Endothelial cell (in vitro differentiated cells): ENCODE measurements around the gene RPA3. TPM values are rescaled to one million over a fixed set of nuclear protein-coding genes. Genes with fewer than 3 reads are reported as not detected.

Source experiments
- DNase-seq: peaks from one replicate; pipeline ENCODE4 v3.0.0; 2021; ENCODE audit warnings: low spot score
- H3K27ac Mint-ChIP-seq: one replicate; pipeline ENCODE4 v1.8.0; 2021; ENCODE audit warnings: mixed read lengths, inconsistent platforms; ENCODE audit not compliant: unreplicated experiment
- H3K27me3 Mint-ChIP-seq: one replicate; pipeline ENCODE4 v1.8.0; 2021; ENCODE audit warnings: mild to moderate bottlenecking, moderate library complexity, mixed read lengths, inconsistent platforms; ENCODE audit not compliant: unreplicated experiment
- H3K36me3 Mint-ChIP-seq: one replicate; pipeline ENCODE4 v1.8.0; 2021; ENCODE audit warnings: mild to moderate bottlenecking, low read depth, mixed read lengths, inconsistent platforms; ENCODE audit not compliant: unreplicated experiment
- H3K4me1 Mint-ChIP-seq: one replicate; pipeline ENCODE4 v1.8.0; 2021; ENCODE audit warnings: mild to moderate bottlenecking, mixed read lengths, inconsistent platforms; ENCODE audit not compliant: unreplicated experiment
- H3K4me3 Mint-ChIP-seq: one replicate; pipeline ENCODE4 v1.8.0; 2021; ENCODE audit warnings: mild to moderate bottlenecking, mixed read lengths, inconsistent platforms; ENCODE audit not compliant: unreplicated experiment
- H3K9me3 Mint-ChIP-seq: one replicate; pipeline ENCODE4 v1.8.0; 2021; ENCODE audit warnings: mixed read lengths, inconsistent platforms; ENCODE audit not compliant: unreplicated experiment
- CTCF ChIP-seq: fragments of 200-600 bp; sonication (generic); IDR thresholded peaks from one replicate; pipeline ENCODE4 v1.5.0; 2021; ENCODE audit warnings: antibody characterized with exemption; ENCODE audit not compliant: unreplicated experiment
- long read RNA-seq: library from polyadenylated mRNA; unstranded; transcript quantifications from one replicate; pipeline ENCODE4 v2.0.0, GENCODE V29; 2020; ENCODE audit not compliant: unreplicated experiment
- total RNA-seq: library from RNA; stranded (reverse); fragmentation: NEBNext Ultra II Directional; extraction: Animal tissue kit (Norgen Biotek cat#: 25700); gene quantifications from one replicate; pipeline ENCODE4 v1.2.1, GENCODE V29; 2021; ENCODE audit not compliant: unreplicated experiment

RPA3 gene
- total RNA-seq = 23.6 TPM
- long read RNA-seq, partial matches to known transcripts = 36 of 36 reads
- long read RNA-seq, other reads (novel, unspliced or antisense) = 0 of 36 reads

- TF ChIP-seq CTCF = no peak
- H3K4me3 Mint-ChIP-seq = no peak within 1 kb of the TSS
These were observed at the start of gene RPA3 for GRCh38 chr7:7718492-7718891. Gene RPA3, minus strand, starts transcription at chr7:7718607. Its CDS starts 78,189 bp downstream, at chr7:7640418.

GRCh38 chr7:7766671-7767070 is 48.3 kb upstream of the RPA3 start:
- H3K36me3 Mint-ChIP-seq = no peaks in the 10 kb centered on the region
- no peaks in the 10 kb centered on the region for H3K9me3 Mint-ChIP-seq
- H3K27ac Mint-ChIP-seq = no peak overlapping the region
- peaks cover 1% of the 10 kb centered on the region for H3K27me3 Mint-ChIP-seq
- DNase-seq = no peak
- no peaks in the 10 kb centered on the region for H3K4me1 Mint-ChIP-seq
- TF ChIP-seq CTCF = no peak
- no peak overlapping the region for H3K4me3 Mint-ChIP-seq

More at GRCh38 chr7:7718492-7718891, at the start of gene RPA3:
- Mint-ChIP-seq H3K27me3 (peaks cover 7% of the 10 kb centered on the region), H3K27ac (no peak within 1 kb of the TSS), H3K36me3 (no peaks in the 10 kb centered on the region), H3K9me3 (no peaks in the 10 kb centered on the region), H3K4me1 (no peaks in the 10 kb centered on the region)
- DNase-seq = no peak

GRCh38 chr7:7765422-7765821 is 47.0 kb upstream of the RPA3 start:
- Mint-ChIP-seq H3K9me3 (no peaks in the 10 kb centered on the region), H3K27me3 (peaks cover 1% of the 10 kb centered on the region), H3K4me3 (no peak overlapping the region), H3K27ac (no peak overlapping the region), H3K4me1 (peaks cover 5% of the 10 kb centered on the region), H3K36me3 (no peaks in the 10 kb centered on the region)
- no peak for TF ChIP-seq CTCF
- DNase-seq = no peak

- H3K27ac Mint-ChIP-seq = peak overlapping the region; percentile 6
- no peaks in the 10 kb centered on the region for H3K9me3 Mint-ChIP-seq
- H3K36me3 Mint-ChIP-seq = no peaks in the 10 kb centered on the region
- no peak for TF ChIP-seq CTCF
- no peak overlapping the region for H3K4me3 Mint-ChIP-seq
- no peak for DNase-seq
- H3K27me3 Mint-ChIP-seq = peaks cover 1% of the 10 kb centered on the region
- H3K4me1 Mint-ChIP-seq = peaks cover 6% of the 10 kb centered on the region
These were observed 46.4 kb upstream of the RPA3 start for GRCh38 chr7:7764520-7765396.
